ENCODE data around the gene ZNF638.

Gene ZNF638, protein sequence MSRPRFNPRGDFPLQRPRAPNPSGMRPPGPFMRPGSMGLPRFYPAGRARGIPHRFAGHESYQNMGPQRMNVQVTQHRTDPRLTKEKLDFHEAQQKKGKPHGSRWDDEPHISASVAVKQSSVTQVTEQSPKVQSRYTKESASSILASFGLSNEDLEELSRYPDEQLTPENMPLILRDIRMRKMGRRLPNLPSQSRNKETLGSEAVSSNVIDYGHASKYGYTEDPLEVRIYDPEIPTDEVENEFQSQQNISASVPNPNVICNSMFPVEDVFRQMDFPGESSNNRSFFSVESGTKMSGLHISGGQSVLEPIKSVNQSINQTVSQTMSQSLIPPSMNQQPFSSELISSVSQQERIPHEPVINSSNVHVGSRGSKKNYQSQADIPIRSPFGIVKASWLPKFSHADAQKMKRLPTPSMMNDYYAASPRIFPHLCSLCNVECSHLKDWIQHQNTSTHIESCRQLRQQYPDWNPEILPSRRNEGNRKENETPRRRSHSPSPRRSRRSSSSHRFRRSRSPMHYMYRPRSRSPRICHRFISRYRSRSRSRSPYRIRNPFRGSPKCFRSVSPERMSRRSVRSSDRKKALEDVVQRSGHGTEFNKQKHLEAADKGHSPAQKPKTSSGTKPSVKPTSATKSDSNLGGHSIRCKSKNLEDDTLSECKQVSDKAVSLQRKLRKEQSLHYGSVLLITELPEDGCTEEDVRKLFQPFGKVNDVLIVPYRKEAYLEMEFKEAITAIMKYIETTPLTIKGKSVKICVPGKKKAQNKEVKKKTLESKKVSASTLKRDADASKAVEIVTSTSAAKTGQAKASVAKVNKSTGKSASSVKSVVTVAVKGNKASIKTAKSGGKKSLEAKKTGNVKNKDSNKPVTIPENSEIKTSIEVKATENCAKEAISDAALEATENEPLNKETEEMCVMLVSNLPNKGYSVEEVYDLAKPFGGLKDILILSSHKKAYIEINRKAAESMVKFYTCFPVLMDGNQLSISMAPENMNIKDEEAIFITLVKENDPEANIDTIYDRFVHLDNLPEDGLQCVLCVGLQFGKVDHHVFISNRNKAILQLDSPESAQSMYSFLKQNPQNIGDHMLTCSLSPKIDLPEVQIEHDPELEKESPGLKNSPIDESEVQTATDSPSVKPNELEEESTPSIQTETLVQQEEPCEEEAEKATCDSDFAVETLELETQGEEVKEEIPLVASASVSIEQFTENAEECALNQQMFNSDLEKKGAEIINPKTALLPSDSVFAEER (N-terminal part only)

DNA sequence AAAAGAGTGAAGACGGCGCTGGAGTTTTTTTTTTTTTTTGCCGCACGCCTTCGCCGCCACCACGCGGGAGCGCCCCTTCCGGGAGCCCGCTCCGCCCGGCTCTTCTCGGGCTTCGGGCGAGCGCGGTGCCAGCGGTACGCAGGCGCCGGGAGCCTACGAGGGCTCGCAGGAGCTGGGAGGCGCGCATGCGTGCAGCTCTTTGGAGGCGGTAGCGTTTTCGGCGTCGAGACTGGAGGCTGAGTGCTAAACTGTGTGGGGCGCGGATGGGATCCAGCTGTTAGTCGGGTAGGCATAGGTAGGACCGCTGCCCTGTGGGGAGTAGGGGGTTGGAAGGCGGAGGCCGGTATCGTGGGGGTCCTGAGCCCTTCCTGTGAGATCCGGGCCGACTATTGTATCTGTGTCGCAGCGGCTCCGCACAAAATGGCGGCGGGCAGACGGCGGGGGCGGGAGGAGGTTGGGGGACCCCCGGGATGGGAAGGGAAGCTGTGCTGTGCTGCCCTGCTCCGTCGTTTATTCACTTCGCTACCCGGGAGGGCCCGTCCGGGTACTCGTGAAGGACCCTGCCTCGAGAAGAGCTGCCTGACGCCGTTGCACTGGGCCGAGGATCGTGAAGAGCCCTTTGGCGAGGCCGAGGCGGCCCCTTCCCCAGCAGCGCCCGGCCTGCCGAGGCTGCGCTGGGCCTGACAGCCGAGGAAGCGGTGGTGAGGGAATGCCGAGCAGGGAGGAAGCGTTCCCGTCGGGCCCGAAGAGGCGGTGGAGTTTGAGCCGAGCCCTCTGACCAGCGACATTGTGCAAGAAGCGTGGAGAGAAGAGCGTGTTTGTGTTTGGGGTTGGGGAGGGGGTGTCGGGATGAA is at the start of gene ZNF638:
TSS of gene ZNF638 (plus strand) at position 202 of the 854 bp plus-strand sequence. CDS start 17,173 bp downstream, outside the sequence.
- peak within 1 kb of the TSS; percentile 89 for H3K4me3 ChIP-seq (ENCODE audit: low read depth, low read length)
- peaks cover 3 to 7% of the 10 kb centered on the region in 2 experiments; a peak in 2 of 3 replicates for H3K36me3 ChIP-seq (ENCODE audit: control insufficient read depth in 2 of 2, insufficient read depth in 1 of 2, low read length in 2 of 2)
- CTCF ChIA-PET, result interaction anchor here (0.6 to 3.4 kb wide), 33 partner anchors 8 to 231 kb away, joined by 3 to 24 read pairs (median 4); no protein-coding TSS in a partner anchor
- H3K4me1 ChIP-seq (ENCODE audit: control insufficient read depth, insufficient read depth, low read length), result peaks cover 16% of the 10 kb centered on the region
- peak within 1 kb of the TSS; percentile 76 for H3K27ac ChIP-seq (ENCODE audit: extremely low read depth, low read depth, low read length)
- POLR2A ChIA-PET, result interaction anchor here (0.5 to 2.4 kb wide), 11 partner anchors 9 to 284 kb away, joined by 3 to 13 read pairs (median 4); partner anchors contain the start of genes NAGK and PAIP2B
- no peaks in the 10 kb centered on the region for H3K9me3 ChIP-seq (ENCODE audit: control insufficient read depth, insufficient read depth, low read depth, low read length)
- TF ChIP-seq ZNF521 (tag by site-specific recombination; IDR thresholded peaks at IDR 0.05), result no peak
- peak; percentile 77 for TF ChIP-seq ZEB2 (tag by site-specific recombination; IDR thresholded peaks at IDR 0.05)
- TF ChIP-seq ZNF791 (tag by site-specific recombination; IDR thresholded peaks at IDR 0.05), result no peak
- TF ChIP-seq, protein P1, sequence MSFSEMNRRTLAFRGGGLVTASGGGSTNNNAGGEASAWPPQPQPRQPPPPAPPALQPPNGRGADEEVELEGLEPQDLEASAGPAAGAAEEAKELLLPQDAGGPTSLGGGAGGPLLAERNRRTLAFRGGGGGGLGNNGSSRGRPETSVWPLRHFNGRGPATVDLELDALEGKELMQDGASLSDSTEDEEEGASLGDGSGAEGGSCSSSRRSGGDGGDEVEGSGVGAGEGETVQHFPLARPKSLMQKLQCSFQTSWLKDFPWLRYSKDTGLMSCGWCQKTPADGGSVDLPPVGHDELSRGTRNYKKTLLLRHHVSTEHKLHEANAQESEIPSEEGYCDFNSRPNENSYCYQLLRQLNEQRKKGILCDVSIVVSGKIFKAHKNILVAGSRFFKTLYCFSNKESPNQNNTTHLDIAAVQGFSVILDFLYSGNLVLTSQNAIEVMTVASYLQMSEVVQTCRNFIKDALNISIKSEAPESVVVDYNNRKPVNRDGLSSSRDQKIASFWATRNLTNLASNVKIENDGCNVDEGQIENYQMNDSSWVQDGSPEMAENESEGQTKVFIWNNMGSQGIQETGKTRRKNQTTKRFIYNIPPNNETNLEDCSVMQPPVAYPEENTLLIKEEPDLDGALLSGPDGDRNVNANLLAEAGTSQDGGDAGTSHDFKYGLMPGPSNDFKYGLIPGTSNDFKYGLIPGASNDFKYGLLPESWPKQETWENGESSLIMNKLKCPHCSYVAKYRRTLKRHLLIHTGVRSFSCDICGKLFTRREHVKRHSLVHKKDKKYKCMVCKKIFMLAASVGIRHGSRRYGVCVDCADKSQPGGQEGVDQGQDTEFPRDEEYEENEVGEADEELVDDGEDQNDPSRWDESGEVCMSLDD (tag by site-specific recombination; IDR thresholded peaks at IDR 0.05), result peak; percentile 41; the same call in 1 of the 2 replicates
- 0 out of 2 replicates have a peak, but pooled peaks have one; percentile 51 for TF ChIP-seq ZNF121 (tag by site-specific recombination; IDR thresholded peaks at IDR 0.05)
- TF ChIP-seq, protein P2, sequence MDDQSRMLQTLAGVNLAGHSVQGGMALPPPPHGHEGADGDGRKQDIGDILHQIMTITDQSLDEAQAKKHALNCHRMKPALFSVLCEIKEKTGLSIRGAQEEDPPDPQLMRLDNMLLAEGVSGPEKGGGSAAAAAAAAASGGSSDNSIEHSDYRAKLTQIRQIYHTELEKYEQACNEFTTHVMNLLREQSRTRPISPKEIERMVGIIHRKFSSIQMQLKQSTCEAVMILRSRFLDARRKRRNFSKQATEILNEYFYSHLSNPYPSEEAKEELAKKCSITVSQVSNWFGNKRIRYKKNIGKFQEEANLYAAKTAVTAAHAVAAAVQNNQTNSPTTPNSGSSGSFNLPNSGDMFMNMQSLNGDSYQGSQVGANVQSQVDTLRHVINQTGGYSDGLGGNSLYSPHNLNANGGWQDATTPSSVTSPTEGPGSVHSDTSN (CRISPR knock-in tag; IDR thresholded peaks at IDR 0.05), result peak; percentile 75
- no peak; the same call in 1 of the 2 replicates for TF ChIP-seq KLF16 (tag by site-specific recombination; IDR thresholded peaks at IDR 0.05)
- peak; percentile 38 for TF ChIP-seq EGR2 (tag by site-specific recombination; IDR thresholded peaks at IDR 0.05; ENCODE audit: low read depth)
- TF ChIP-seq, protein P3, sequence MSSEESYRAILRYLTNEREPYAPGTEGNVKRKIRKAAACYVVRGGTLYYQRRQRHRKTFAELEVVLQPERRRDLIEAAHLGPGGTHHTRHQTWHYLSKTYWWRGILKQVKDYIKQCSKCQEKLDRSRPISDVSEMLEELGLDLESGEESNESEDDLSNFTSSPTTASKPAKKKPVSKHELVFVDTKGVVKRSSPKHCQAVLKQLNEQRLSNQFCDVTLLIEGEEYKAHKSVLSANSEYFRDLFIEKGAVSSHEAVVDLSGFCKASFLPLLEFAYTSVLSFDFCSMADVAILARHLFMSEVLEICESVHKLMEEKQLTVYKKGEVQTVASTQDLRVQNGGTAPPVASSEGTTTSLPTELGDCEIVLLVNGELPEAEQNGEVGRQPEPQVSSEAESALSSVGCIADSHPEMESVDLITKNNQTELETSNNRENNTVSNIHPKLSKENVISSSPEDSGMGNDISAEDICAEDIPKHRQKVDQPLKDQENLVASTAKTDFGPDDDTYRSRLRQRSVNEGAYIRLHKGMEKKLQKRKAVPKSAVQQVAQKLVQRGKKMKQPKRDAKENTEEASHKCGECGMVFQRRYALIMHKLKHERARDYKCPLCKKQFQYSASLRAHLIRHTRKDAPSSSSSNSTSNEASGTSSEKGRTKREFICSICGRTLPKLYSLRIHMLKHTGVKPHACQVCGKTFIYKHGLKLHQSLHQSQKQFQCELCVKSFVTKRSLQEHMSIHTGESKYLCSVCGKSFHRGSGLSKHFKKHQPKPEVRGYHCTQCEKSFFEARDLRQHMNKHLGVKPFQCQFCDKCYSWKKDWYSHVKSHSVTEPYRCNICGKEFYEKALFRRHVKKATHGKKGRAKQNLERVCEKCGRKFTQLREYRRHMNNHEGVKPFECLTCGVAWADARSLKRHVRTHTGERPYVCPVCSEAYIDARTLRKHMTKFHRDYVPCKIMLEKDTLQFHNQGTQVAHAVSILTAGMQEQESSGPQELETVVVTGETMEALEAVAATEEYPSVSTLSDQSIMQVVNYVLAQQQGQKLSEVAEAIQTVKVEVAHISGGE (tag by site-specific recombination; conservative IDR thresholded peaks at IDR 0.05; ENCODE audit: low read depth), result peak; percentile 24; the same call in 1 of the 2 replicates
- peak; percentile 41 for TF ChIP-seq SP3 (tag by site-specific recombination; IDR thresholded peaks at IDR 0.05)
- peak; percentile 97 for TF ChIP-seq ZBTB8A (tag by site-specific recombination; IDR thresholded peaks at IDR 0.05)
- TF ChIP-seq BCL11B (tag by site-specific recombination; IDR thresholded peaks at IDR 0.05; ENCODE audit: low read depth), result no peak
- no peak for TF ChIP-seq ZNF146 (tag by site-specific recombination; IDR thresholded peaks at IDR 0.05)
- peak; percentile 66 for TF ChIP-seq ZXDB (tag by site-specific recombination; IDR thresholded peaks at IDR 0.05)
- TF ChIP-seq, protein P4, sequence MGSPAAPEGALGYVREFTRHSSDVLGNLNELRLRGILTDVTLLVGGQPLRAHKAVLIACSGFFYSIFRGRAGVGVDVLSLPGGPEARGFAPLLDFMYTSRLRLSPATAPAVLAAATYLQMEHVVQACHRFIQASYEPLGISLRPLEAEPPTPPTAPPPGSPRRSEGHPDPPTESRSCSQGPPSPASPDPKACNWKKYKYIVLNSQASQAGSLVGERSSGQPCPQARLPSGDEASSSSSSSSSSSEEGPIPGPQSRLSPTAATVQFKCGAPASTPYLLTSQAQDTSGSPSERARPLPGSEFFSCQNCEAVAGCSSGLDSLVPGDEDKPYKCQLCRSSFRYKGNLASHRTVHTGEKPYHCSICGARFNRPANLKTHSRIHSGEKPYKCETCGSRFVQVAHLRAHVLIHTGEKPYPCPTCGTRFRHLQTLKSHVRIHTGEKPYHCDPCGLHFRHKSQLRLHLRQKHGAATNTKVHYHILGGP (tag by site-specific recombination; IDR thresholded peaks at IDR 0.05), result no peak
- TF ChIP-seq, protein P5, sequence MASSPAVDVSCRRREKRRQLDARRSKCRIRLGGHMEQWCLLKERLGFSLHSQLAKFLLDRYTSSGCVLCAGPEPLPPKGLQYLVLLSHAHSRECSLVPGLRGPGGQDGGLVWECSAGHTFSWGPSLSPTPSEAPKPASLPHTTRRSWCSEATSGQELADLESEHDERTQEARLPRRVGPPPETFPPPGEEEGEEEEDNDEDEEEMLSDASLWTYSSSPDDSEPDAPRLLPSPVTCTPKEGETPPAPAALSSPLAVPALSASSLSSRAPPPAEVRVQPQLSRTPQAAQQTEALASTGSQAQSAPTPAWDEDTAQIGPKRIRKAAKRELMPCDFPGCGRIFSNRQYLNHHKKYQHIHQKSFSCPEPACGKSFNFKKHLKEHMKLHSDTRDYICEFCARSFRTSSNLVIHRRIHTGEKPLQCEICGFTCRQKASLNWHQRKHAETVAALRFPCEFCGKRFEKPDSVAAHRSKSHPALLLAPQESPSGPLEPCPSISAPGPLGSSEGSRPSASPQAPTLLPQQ (tag by site-specific recombination; IDR thresholded peaks at IDR 0.05), result no peak
- TF ChIP-seq ZNF2 (tag by site-specific recombination; IDR thresholded peaks at IDR 0.05), result 0 out of 2 replicates have a peak, but pooled peaks have one; percentile 23
- TF ChIP-seq, protein P6, sequence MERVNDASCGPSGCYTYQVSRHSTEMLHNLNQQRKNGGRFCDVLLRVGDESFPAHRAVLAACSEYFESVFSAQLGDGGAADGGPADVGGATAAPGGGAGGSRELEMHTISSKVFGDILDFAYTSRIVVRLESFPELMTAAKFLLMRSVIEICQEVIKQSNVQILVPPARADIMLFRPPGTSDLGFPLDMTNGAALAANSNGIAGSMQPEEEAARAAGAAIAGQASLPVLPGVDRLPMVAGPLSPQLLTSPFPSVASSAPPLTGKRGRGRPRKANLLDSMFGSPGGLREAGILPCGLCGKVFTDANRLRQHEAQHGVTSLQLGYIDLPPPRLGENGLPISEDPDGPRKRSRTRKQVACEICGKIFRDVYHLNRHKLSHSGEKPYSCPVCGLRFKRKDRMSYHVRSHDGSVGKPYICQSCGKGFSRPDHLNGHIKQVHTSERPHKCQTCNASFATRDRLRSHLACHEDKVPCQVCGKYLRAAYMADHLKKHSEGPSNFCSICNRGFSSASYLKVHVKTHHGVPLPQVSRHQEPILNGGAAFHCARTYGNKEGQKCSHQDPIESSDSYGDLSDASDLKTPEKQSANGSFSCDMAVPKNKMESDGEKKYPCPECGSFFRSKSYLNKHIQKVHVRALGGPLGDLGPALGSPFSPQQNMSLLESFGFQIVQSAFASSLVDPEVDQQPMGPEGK (tag by site-specific recombination; IDR thresholded peaks at IDR 0.05), result peak; percentile 75
- peak; percentile 88 for TF ChIP-seq ZNF341 (tag by site-specific recombination; IDR thresholded peaks at IDR 0.05; ENCODE audit: low read depth)
